ENCODE measurements around the gene RGS17.
"Not testable (repeated sequence)": the region's sequence is repeated elsewhere in the genome, so short reads cannot be mapped to it uniquely, and the experiment has no call there.

RGS17 gene

DNA sequence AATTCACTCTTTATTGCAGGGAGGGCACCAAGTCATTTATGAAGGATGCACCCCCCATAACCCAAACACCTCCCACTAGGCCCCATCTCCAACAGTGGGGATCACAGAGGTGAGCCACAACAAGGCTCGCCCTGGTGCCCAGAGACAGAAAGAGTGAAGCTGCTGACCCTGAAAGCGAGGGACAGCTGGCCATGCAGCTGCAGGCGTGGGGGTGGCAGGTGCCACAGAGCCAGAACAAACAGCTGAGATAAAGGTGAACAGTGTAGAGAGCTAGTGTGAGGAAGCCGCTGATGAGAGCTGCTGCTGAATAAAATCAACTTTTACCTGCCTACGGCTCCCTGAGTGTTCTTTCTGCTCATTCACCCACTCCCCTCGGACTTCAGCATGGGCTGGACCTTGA lies 18.8 kb upstream of the RGS17 start:
- no peak overlapping the region for H3K27ac ChIP-seq (ENCODE audit: low read depth, low read length)
- no peak overlapping the region for H3K9ac ChIP-seq (ENCODE audit: low read length)
- no peaks in the 10 kb centered on the region for H3K9me3 ChIP-seq (ENCODE audit: control insufficient read depth, insufficient read depth, low read depth, low read length)
- no peaks in the 10 kb centered on the region for H3K36me3 ChIP-seq (ENCODE audit: control insufficient read depth, insufficient read depth, low read length)
- H3K27me3 ChIP-seq (ENCODE audit: control insufficient read depth, insufficient read depth, low read length): no peaks in the 10 kb centered on the region
- no peak overlapping the region for H3K4me3 ChIP-seq (ENCODE audit: low read depth, low read length)
- peaks cover 2% of the 10 kb centered on the region; the same call in 1 of the 2 replicates for H3K4me1 ChIP-seq (ENCODE audit: control insufficient read depth, insufficient read depth, low read length)

DNA sequence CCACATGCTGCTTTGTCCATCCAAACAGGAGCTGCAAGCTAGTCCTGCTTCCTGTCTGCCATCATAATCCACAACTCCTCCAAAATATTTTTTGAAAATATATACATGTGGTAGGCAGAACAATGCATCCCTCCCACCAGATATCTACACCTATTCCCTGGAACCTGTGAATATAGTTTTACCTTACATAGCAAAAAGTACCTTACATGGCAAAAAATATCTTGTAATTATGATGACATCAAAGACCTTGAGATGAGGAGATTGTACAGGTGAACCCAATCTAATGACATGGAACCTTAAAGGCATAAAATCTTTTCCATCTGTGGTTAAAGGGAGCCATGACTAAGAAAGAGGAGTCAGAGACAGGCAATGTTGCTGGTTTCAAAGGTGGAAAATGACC lies 15.3 kb upstream of the RGS17 start:
- H3K27me3 ChIP-seq (ENCODE audit: control insufficient read depth, insufficient read depth, low read length): no peaks in the 10 kb centered on the region
- H3K4me3 ChIP-seq (ENCODE audit: low read depth, low read length): no peak overlapping the region
- peaks cover 2% of the 10 kb centered on the region; the same call in 1 of the 2 replicates for H3K4me1 ChIP-seq (ENCODE audit: control insufficient read depth, insufficient read depth, low read length)

DNA sequence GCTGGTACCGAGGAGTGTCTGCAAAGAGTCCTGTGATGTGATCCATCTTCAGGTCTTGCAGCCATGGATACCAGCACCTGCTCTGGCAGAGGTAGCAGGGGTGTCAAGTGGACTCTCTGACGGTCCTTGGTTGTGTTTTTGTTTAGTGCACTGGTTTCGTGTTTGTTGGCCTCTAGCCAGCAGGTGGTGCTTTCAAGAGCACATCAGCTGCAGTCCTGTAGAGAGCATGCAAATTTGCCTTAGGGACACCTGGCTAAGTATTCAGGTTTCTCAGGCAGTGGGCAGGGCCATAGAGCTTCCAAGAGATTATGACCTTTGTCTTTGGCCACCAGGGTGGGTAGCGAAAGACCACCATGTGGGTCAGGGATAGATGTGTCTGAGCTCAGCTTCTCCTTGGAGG lies 14.5 kb upstream of the RGS17 start:
- H3K9me3 ChIP-seq (ENCODE audit: control insufficient read depth, insufficient read depth, low read depth, low read length): no peaks in the 10 kb centered on the region
- H3K27ac ChIP-seq (ENCODE audit: low read depth, low read length): no peak overlapping the region
- H3K9ac ChIP-seq (ENCODE audit: low read length): no peak overlapping the region
- H3K4me3 ChIP-seq (ENCODE audit: low read depth, low read length): no peak overlapping the region
- H3K4me1 ChIP-seq (ENCODE audit: control insufficient read depth, insufficient read depth, low read length): peaks cover 2% of the 10 kb centered on the region; the same call in 1 of the 2 replicates
- H3K36me3 ChIP-seq (ENCODE audit: control insufficient read depth, insufficient read depth, low read length): no peaks in the 10 kb centered on the region
- H3K27me3 ChIP-seq (ENCODE audit: control insufficient read depth, insufficient read depth, low read length): no peaks in the 10 kb centered on the region

More for the DNA sequence above, 15.3 kb upstream of the RGS17 start:
- H3K36me3 ChIP-seq (ENCODE audit: control insufficient read depth, insufficient read depth, low read length): no peaks in the 10 kb centered on the region
- no peaks in the 10 kb centered on the region for H3K9me3 ChIP-seq (ENCODE audit: control insufficient read depth, insufficient read depth, low read depth, low read length)
- H3K9ac ChIP-seq (ENCODE audit: low read length): no peak overlapping the region
- no peak overlapping the region for H3K27ac ChIP-seq (ENCODE audit: low read depth, low read length)

DNA sequence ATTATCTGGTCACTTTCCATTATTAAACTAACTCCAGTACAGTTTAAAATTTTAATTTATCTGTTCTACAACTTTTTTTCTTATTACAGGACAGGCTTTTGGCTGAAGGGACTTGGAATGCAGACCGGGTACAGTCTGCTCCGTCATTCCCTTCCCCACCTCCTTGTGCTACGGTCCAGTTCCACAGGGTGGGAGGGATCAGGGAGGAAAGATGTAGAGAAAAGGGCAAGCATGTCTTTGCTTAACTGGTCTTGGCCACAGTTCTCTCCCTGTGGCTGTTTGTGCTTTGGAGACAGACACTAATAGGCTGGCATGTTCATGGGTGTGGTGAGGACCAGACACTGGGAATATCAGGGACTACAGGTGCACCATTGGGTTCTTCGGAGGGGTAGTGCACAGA lies 12.1 kb upstream of the RGS17 start:
- no peak overlapping the region for H3K9ac ChIP-seq (ENCODE audit: low read length)
- peaks cover 2% of the 10 kb centered on the region; the same call in 1 of the 2 replicates for H3K4me1 ChIP-seq (ENCODE audit: control insufficient read depth, insufficient read depth, low read length)
- no peak overlapping the region for H3K27ac ChIP-seq (ENCODE audit: low read depth, low read length)
- no peak overlapping the region for H3K4me3 ChIP-seq (ENCODE audit: low read depth, low read length)
- no peaks in the 10 kb centered on the region for H3K9me3 ChIP-seq (ENCODE audit: control insufficient read depth, insufficient read depth, low read depth, low read length)
- no peaks in the 10 kb centered on the region for H3K27me3 ChIP-seq (ENCODE audit: control insufficient read depth, insufficient read depth, low read length)
- H3K36me3 ChIP-seq (ENCODE audit: control insufficient read depth, insufficient read depth, low read length): no peaks in the 10 kb centered on the region

DNA sequence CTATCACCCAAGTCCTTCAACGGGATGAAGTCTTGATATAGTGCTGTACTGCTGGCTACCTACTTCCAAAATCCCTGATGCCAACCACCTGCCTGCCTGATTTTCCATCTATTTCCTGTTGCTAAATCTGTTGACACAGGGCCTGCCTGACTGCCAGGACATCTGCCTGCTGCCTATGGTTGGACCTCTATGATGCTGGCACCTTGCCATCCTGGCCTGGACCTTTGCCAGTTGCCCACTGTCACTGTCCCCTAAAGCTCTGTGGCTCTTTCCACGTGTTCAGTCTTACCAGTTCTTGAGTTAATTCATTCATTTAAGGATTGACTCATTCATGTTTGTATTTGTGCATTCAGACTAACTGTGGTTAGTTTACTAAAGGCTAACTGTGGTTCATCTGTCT lies 9.2 kb upstream of the RGS17 start:
- Histone ChIP-seq H3K27ac (ENCODE audit: low read depth, low read length) (no peak overlapping the region), H3K9me3 (ENCODE audit: control insufficient read depth, insufficient read depth, low read depth, low read length) (no peaks in the 10 kb centered on the region)

DNA sequence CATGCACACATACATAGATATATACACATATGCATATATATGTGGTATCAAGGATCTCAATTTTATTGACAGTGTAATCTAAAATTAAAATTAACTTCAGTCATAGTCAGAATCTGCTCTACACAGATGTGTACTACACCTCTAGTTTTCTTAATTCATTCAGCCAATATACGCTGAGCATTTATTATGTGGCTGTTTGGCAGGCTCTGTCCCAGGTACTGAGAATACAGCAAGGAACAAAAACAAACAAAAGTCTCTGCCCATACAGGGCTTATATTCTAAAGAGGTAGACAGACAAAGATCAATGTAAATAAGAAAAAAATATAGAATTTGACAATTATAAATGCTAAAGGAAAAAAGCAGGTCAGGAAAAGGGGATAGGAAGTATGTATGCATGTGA lies 7.8 kb upstream of the RGS17 start:
- no peaks in the 10 kb centered on the region for H3K36me3 ChIP-seq (ENCODE audit: control insufficient read depth, insufficient read depth, low read length)
- H3K9ac ChIP-seq (ENCODE audit: low read length): no peak overlapping the region
- no peak overlapping the region for H3K4me3 ChIP-seq (ENCODE audit: low read depth, low read length)
- H3K27ac ChIP-seq (ENCODE audit: low read depth, low read length): no peak overlapping the region
- no peaks in the 10 kb centered on the region for H3K9me3 ChIP-seq (ENCODE audit: control insufficient read depth, insufficient read depth, low read depth, low read length)
- H3K4me1 ChIP-seq (ENCODE audit: control insufficient read depth, insufficient read depth, low read length): no peaks in the 10 kb centered on the region
- no peaks in the 10 kb centered on the region for H3K27me3 ChIP-seq (ENCODE audit: control insufficient read depth, insufficient read depth, low read length)

More for the DNA sequence above, 9.2 kb upstream of the RGS17 start:
- H3K36me3 ChIP-seq (ENCODE audit: control insufficient read depth, insufficient read depth, low read length): no peaks in the 10 kb centered on the region
- H3K27me3 ChIP-seq (ENCODE audit: control insufficient read depth, insufficient read depth, low read length): no peaks in the 10 kb centered on the region
- H3K4me1 ChIP-seq (ENCODE audit: control insufficient read depth, insufficient read depth, low read length): no peaks in the 10 kb centered on the region
- no peak overlapping the region for H3K4me3 ChIP-seq (ENCODE audit: low read depth, low read length)
- no peak overlapping the region for H3K9ac ChIP-seq (ENCODE audit: low read length)

DNA sequence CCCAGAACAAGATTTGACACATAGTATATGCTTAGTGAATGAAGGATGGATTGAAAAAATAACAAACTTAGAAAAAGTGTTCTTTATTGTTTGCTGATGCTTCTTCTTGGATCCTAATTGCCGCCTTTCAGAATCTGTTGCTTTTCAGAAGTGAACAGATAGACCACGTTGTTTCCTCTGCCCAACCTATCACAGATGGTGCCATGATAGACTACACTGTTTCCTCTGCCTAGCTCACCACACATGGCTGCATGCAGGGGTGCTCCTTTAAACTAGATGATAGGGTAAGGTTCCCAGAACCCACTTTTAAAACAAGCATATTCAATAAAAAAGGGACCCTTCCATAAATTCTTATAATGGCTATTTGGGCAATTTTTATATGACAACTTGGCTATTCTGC lies 4.6 kb upstream of the RGS17 start:
- Histone ChIP-seq H3K27ac (ENCODE audit: low read depth, low read length) (no peak overlapping the region), H3K27me3 (ENCODE audit: control insufficient read depth, insufficient read depth, low read length) (peaks cover 13% of the 10 kb centered on the region), H3K36me3 (ENCODE audit: control insufficient read depth, insufficient read depth, low read length) (no peaks in the 10 kb centered on the region), H3K9ac (ENCODE audit: low read length) (no peak overlapping the region), H3K4me3 (ENCODE audit: low read depth, low read length) (no peak overlapping the region), H3K4me1 (ENCODE audit: control insufficient read depth, insufficient read depth, low read length) (no peaks in the 10 kb centered on the region), H3K9me3 (ENCODE audit: control insufficient read depth, insufficient read depth, low read depth, low read length) (0 out of 2 replicates have a peak, but pooled peaks cover 3% of the 10 kb centered on the region)

DNA sequence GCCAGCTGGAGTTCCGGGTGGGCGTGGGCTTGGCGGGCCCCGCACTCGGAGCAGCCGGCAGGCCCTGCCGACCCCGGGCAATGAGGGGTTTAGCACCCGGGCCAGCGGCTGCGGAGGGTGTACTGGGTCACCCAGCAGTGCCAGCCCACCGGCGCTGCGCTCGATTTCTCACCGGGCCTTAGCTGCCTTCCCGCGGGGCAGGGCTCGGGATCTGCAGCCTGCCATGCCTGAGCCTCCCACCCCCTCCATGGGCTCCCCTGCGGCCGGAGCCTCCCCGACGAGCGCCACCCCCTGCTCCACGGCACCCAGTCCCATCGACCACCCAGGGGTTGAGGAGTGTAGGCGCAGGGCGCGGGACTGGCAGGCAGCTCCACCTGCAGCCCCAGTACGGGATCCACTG lies 2.6 kb upstream of the RGS17 start:
- H3K9ac ChIP-seq (ENCODE audit: low read length); H3K36me3 ChIP-seq (ENCODE audit: control insufficient read depth, insufficient read depth, low read length); H3K27ac ChIP-seq (ENCODE audit: low read depth, low read length); H3K4me1 ChIP-seq (ENCODE audit: control insufficient read depth, insufficient read depth, low read length); H3K9me3 ChIP-seq (ENCODE audit: control insufficient read depth, insufficient read depth, low read depth, low read length); H3K4me3 ChIP-seq (ENCODE audit: low read depth, low read length): not testable (repeated sequence)
- peaks cover 33% of the 10 kb centered on the region for H3K27me3 ChIP-seq (ENCODE audit: control insufficient read depth, insufficient read depth, low read length)

DNA sequence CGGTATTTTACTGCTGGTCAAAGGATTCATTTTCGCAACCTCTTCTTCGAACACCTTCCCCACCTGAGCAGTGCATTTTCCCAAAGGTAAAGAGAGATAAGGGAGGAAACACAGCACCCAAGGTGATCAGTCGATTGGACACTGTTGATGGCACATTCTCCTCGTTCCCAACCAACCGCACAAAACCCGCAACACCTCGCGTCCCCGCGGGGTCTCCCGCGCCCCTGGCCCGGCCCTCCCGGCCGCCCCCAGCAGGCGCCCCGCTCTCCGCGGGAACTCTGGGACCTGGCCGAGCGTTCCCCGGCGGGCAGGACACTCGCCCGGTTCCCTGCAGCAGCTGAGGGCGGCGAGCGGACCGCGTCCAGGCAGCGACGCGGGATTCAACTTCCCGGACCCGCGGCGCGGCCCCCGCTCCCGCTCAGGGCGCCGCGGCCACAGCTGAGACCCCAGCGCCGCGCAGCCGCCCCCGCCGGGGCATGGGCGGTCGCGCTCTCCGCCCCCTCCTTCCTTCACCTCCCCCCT lies 506 bp downstream of the RGS17 start:
- Histone ChIP-seq H3K27me3 (ENCODE audit: control insufficient read depth, insufficient read depth, low read length) (peaks cover 44% of the 10 kb centered on the region), H3K9ac (ENCODE audit: low read length) (peak overlapping the region; percentile 52), H3K27ac (ENCODE audit: low read depth, low read length) (no peak overlapping the region), H3K4me1 (ENCODE audit: control insufficient read depth, insufficient read depth, low read length) (no peaks in the 10 kb centered on the region; the same call in 1 of the 2 replicates), H3K9me3 (ENCODE audit: control insufficient read depth, insufficient read depth, low read depth, low read length) (0 out of 2 replicates have a peak, but pooled peaks cover 3% of the 10 kb centered on the region), H3K4me3 (ENCODE audit: low read depth, low read length) (peak overlapping the region; percentile 93), H3K36me3 (ENCODE audit: control insufficient read depth, insufficient read depth, low read length) (no peaks in the 10 kb centered on the region)

DNA sequence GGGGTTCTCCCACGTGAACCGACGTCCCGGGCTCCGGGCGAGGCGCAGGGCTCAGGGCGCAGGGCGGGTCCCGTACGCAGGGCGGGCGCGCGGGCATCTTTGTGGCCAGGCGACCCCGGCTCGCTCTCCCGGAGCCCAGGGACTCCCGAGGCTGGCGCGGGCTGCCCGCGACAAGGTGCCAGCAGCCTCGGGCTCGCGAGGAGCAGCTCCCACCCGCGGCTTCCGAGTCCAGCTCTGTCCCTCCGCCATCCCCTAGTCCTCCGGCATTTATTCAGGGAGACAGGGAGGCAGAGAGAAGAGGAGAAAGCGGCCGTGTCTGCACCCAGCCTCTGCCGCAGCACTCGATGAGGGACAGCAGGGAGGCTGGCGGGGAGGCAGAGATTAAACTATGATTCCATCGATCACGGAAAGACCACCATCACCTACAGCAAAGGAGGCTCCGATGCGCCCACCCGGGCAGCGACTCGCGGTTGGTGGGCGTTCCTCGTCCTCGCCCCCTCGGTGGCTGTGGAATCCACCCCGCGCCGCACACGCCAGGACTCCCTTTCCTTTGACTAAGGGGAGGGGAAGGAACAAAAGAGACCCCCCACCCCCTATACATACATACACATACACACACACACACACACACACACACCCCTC lies 1.1 kb downstream of the RGS17 start:
- Histone ChIP-seq H3K4me1 (ENCODE audit: control insufficient read depth, insufficient read depth, low read length) (no peaks in the 10 kb centered on the region; the same call in 1 of the 2 replicates), H3K4me3 (ENCODE audit: low read depth, low read length) (peak overlapping the region; percentile 93), H3K27me3 (ENCODE audit: control insufficient read depth, insufficient read depth, low read length) (peaks cover 44% of the 10 kb centered on the region), H3K9me3 (ENCODE audit: control insufficient read depth, insufficient read depth, low read depth, low read length) (0 out of 2 replicates have a peak, but pooled peaks cover 3% of the 10 kb centered on the region), H3K27ac (ENCODE audit: low read depth, low read length) (no peak overlapping the region), H3K36me3 (ENCODE audit: control insufficient read depth, insufficient read depth, low read length) (no peaks in the 10 kb centered on the region), H3K9ac (ENCODE audit: low read length) (peak overlapping the region; percentile 52)

DNA sequence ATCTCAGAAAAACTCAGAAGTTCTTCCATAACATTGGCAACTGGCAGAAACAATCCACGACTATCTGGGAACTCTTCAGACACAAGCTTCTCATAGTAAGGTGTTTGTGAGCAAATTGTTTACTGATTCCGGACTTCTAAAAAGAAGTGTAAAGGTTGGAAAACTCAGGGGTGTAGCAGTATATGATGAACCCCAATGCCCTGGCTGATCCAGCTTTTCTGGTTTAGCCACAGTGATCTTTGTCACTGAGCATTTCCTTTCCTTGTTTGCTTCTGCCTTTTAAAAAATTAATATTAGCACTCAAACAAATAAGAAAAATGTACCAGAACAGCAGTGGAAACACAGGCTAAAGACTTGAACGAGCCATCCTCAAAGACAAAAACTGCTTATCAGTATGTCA lies 4.9 kb downstream of the RGS17 start:
- no peaks in the 10 kb centered on the region for H3K36me3 ChIP-seq (ENCODE audit: control insufficient read depth, insufficient read depth, low read length)
- no peaks in the 10 kb centered on the region for H3K9me3 ChIP-seq (ENCODE audit: control insufficient read depth, insufficient read depth, low read depth, low read length)
- H3K4me3 ChIP-seq (ENCODE audit: low read depth, low read length): no peak overlapping the region
- H3K27me3 ChIP-seq (ENCODE audit: control insufficient read depth, insufficient read depth, low read length): peaks cover 32% of the 10 kb centered on the region
- H3K27ac ChIP-seq (ENCODE audit: low read depth, low read length): no peak overlapping the region
- peaks cover 5% of the 10 kb centered on the region for H3K4me1 ChIP-seq (ENCODE audit: control insufficient read depth, insufficient read depth, low read length)
- H3K9ac ChIP-seq (ENCODE audit: low read length): no peak overlapping the region

Data from HUES6 (cell line).